ENCODE data around the gene ZNF24. TPM values are rescaled to one million over a fixed set of nuclear protein-coding genes. Genes with fewer than 3 reads are reported as not detected.
A peak's percentile ranks its signal among the peaks of the same experiment; 100 is the strongest.

Gene ZNF24
- total RNA-seq, 1 donor from 2014 or later = 84.8 TPM

GRCh38 chr18:35390951-35391700 lies 46.9 kb upstream of the ZNF24 start:
- no peak overlapping the region for H3K4me3 Mint-ChIP-seq
- no peaks in the 10 kb centered on the region for H3K4me1 Mint-ChIP-seq

GRCh38 chr18:35389095-35389618 lies 44.9 kb upstream of the ZNF24 start:
- H3K79me2 ChIP-seq (ENCODE audit: low read depth) = no peaks in the 10 kb centered on the region
- no peaks in the 10 kb centered on the region for H3K36me3 Mint-ChIP-seq
- no peak overlapping the region for H3K27ac Mint-ChIP-seq
- H3K9ac ChIP-seq = no peak overlapping the region
- no peaks in the 10 kb centered on the region for H3K36me3 ChIP-seq
- no peak overlapping the region for H3K27ac ChIP-seq
- no peak overlapping the region for H3K4me3 ChIP-seq
- no peaks in the 10 kb centered on the region for H3K4me1 Mint-ChIP-seq
- TF ChIP-seq EZH2 (IDR thresholded peaks at IDR 0.05) = no peak
- TF ChIP-seq EZH2phosphoT487 (IDR thresholded peaks at IDR 0.05) = no peak
- no peak for TF ChIP-seq CTCF (IDR thresholded peaks at IDR 0.05)
- H3F3A ChIP-seq (ENCODE audit: low read depth) = no peaks in the 10 kb centered on the region
- H3K4me2 ChIP-seq = no peak overlapping the region
- H3K27me3 ChIP-seq = no peaks in the 10 kb centered on the region
- H4K20me1 ChIP-seq (ENCODE audit: low read depth) = no peaks in the 10 kb centered on the region
- no peak for DNase-seq (ENCODE audit: low spot score)
- H3K9me3 ChIP-seq (ENCODE audit: low read depth) = no peaks in the 10 kb centered on the region
- no peaks in the 10 kb centered on the region for H3K9me3 Mint-ChIP-seq
- H2AFZ ChIP-seq (replicated peaks) = peak overlapping the region; percentile 88
- H3K27me3 Mint-ChIP-seq (ENCODE audit: insufficient read depth, low read depth) = peaks cover 4% of the 10 kb centered on the region
- H3K4me1 ChIP-seq = no peaks in the 10 kb centered on the region
- H3K4me3 Mint-ChIP-seq = no peak overlapping the region

More at GRCh38 chr18:35390951-35391700, 46.9 kb upstream of the ZNF24 start:
- no peak overlapping the region for H3K4me3 ChIP-seq
- no peak overlapping the region for H3K4me2 ChIP-seq
- no peaks in the 10 kb centered on the region for H3K36me3 Mint-ChIP-seq
- H3K27me3 Mint-ChIP-seq (ENCODE audit: insufficient read depth, low read depth) = no peaks in the 10 kb centered on the region
- H3K4me1 ChIP-seq = no peaks in the 10 kb centered on the region
- H3K9ac ChIP-seq = no peak overlapping the region
- H3K9me3 Mint-ChIP-seq = no peaks in the 10 kb centered on the region
- no peaks in the 10 kb centered on the region for H3K36me3 ChIP-seq
- H3K9me3 ChIP-seq (ENCODE audit: low read depth) = no peaks in the 10 kb centered on the region
- H3K79me2 ChIP-seq (ENCODE audit: low read depth) = no peaks in the 10 kb centered on the region
- no peaks in the 10 kb centered on the region for H4K20me1 ChIP-seq (ENCODE audit: low read depth)
- no peak overlapping the region for H3K27ac Mint-ChIP-seq
- no peak overlapping the region for H2AFZ ChIP-seq (replicated peaks)
- no peak for DNase-seq (ENCODE audit: low spot score)
- TF ChIP-seq EZH2 (IDR thresholded peaks at IDR 0.05) = no peak
- TF ChIP-seq CTCF (IDR thresholded peaks at IDR 0.05) = no peak
- TF ChIP-seq EZH2phosphoT487 (IDR thresholded peaks at IDR 0.05) = no peak
- H3F3A ChIP-seq (ENCODE audit: low read depth) = no peaks in the 10 kb centered on the region
- no peaks in the 10 kb centered on the region for H3K27me3 ChIP-seq
- H3K27ac ChIP-seq = no peak overlapping the region

DNA sequence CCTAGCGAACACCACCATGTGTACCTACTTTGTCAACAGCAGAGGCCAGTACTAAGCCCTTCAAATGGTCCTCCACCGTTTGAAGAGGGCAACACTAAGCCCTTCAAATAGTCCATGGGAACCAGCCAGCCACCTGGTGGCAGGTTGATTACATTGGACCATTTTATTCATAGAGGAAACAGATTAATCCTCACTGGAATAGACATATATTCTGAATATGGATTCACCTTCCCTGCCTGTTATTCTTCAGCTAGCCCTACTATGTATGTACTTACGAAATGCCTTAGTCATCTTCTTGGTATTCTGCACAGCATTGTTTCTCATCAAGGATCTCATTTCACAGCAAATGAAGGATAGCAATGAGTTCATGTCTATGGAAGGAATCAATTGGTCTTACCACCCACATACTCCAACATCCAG lies 42.9 kb upstream of the ZNF24 start:
- Histone ChIP-seq H3F3A (ENCODE audit: low read depth) (no peaks in the 10 kb centered on the region), H3K27me3 (no peaks in the 10 kb centered on the region), H3K9ac (no peak overlapping the region), H3K36me3 (no peaks in the 10 kb centered on the region), H3K4me2 (no peak overlapping the region), H4K20me1 (ENCODE audit: low read depth) (no peaks in the 10 kb centered on the region), H3K4me1 (no peaks in the 10 kb centered on the region), H3K79me2 (ENCODE audit: low read depth) (no peaks in the 10 kb centered on the region), H3K9me3 (ENCODE audit: low read depth) (no peaks in the 10 kb centered on the region), H3K27ac (no peak overlapping the region), H3K4me3 (no peak overlapping the region), H2AFZ (replicated peaks) (no peak overlapping the region)
- Mint-ChIP-seq H3K4me3 (no peak overlapping the region), H3K4me1 (no peaks in the 10 kb centered on the region), H3K36me3 (no peaks in the 10 kb centered on the region), H3K27ac (no peak overlapping the region), H3K27me3 (ENCODE audit: insufficient read depth, low read depth) (peaks cover 4% of the 10 kb centered on the region), H3K9me3 (peaks cover 2% of the 10 kb centered on the region)
- TF ChIP-seq EZH2phosphoT487 (IDR thresholded peaks at IDR 0.05) (no peak), CTCF (IDR thresholded peaks at IDR 0.05) (no peak), EZH2 (IDR thresholded peaks at IDR 0.05) (no peak)
- DNase-seq (ENCODE audit: low spot score) = no peak

Data from neural progenitor cell (in vitro differentiated cells).